ENCODE data around the gene DAPK2. TPM values are rescaled to one million over a fixed set of nuclear protein-coding genes. Genes with fewer than 3 reads are reported as not detected.

The DAPK2 gene
- total RNA-seq, 1 donor = 23.5 TPM

DNA sequence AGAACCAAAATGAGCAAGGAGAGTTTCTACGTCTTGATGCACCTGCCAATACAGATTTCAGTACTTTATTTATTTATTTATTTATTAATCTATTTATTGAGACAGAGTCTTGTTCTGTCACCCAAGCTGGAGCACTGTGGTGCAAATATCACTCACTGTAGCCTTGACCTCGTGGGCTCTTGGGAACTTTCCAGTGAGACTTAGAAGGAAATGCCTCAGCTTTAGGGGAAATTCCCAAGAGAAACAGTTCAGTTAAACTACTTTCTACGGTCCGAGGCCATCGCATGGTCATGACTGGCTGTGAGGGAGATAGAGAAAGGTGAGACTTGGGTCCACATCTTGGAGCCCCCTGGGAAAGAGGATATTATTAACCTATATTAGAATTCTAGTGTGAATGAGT, 165.5 kb downstream of the DAPK2 start:
- H2AFZ ChIP-seq (ENCODE audit: low read length) = no peak overlapping the region
- no peaks in the 10 kb centered on the region for H3K9me3 ChIP-seq (ENCODE audit: low read depth, low read length)
- H3K36me3 ChIP-seq (ENCODE audit: insufficient read depth, low read length) = no peaks in the 10 kb centered on the region
- no peak overlapping the region for H3K27ac ChIP-seq (ENCODE audit: low read depth, low read length)
- no peaks in the 10 kb centered on the region for H3K27me3 ChIP-seq (ENCODE audit: insufficient read depth, low read length)
- TF ChIP-seq, protein P1, sequence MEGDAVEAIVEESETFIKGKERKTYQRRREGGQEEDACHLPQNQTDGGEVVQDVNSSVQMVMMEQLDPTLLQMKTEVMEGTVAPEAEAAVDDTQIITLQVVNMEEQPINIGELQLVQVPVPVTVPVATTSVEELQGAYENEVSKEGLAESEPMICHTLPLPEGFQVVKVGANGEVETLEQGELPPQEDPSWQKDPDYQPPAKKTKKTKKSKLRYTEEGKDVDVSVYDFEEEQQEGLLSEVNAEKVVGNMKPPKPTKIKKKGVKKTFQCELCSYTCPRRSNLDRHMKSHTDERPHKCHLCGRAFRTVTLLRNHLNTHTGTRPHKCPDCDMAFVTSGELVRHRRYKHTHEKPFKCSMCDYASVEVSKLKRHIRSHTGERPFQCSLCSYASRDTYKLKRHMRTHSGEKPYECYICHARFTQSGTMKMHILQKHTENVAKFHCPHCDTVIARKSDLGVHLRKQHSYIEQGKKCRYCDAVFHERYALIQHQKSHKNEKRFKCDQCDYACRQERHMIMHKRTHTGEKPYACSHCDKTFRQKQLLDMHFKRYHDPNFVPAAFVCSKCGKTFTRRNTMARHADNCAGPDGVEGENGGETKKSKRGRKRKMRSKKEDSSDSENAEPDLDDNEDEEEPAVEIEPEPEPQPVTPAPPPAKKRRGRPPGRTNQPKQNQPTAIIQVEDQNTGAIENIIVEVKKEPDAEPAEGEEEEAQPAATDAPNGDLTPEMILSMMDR (IDR thresholded peaks at IDR 0.05; ENCODE audit: extremely low read depth, low read depth, low read length) = no peak
- no peaks in the 10 kb centered on the region for H4K20me1 ChIP-seq (ENCODE audit: insufficient read depth, low read length)
- no peaks in the 10 kb centered on the region for H3K79me2 ChIP-seq (ENCODE audit: insufficient read depth, low read length)
- no peak overlapping the region for H3K4me2 ChIP-seq (ENCODE audit: insufficient read depth, low read length)
- H3K4me3 ChIP-seq (ENCODE audit: insufficient read depth, low read length) = no peak overlapping the region
- no peak for DNase-seq (ENCODE audit: insufficient read length, low spot score, missing footprints)
- no peaks in the 10 kb centered on the region for H3K4me1 ChIP-seq (ENCODE audit: insufficient read depth, low read length)

DNA sequence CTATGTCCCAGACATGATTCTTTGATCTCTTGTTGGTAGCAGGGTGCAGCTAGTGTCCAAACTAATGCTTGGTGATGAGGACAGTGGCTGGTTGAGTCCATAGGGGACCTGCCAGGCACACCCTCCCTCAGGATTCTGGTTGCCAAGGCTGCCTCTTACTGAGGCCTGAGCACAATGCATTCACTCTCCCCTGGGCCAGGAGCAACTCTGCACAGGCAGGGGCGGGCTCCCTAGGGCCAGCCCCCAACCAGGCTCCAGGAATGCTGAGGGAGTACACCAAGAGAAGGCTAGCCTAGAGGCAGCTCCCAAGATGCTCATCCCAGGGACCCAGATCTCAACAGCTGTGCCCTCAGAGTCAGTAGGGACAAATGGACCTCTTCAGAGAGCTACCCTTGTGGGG, 166.3 kb downstream of the DAPK2 start:
- no peaks in the 10 kb centered on the region for H3K27me3 ChIP-seq (ENCODE audit: insufficient read depth, low read length)
- H4K20me1 ChIP-seq (ENCODE audit: insufficient read depth, low read length) = no peaks in the 10 kb centered on the region
- no peak overlapping the region for H3K4me2 ChIP-seq (ENCODE audit: insufficient read depth, low read length)
- no peaks in the 10 kb centered on the region for H3K4me1 ChIP-seq (ENCODE audit: insufficient read depth, low read length)
- H3K9me3 ChIP-seq (ENCODE audit: low read depth, low read length) = no peaks in the 10 kb centered on the region
- DNase-seq (ENCODE audit: insufficient read length, low spot score, missing footprints) = no peak
- H3K4me3 ChIP-seq (ENCODE audit: insufficient read depth, low read length) = no peak overlapping the region
- H2AFZ ChIP-seq (ENCODE audit: low read length) = no peak overlapping the region
- H3K27ac ChIP-seq (ENCODE audit: low read depth, low read length) = no peak overlapping the region
- no peaks in the 10 kb centered on the region for H3K79me2 ChIP-seq (ENCODE audit: insufficient read depth, low read length)
- H3K36me3 ChIP-seq (ENCODE audit: insufficient read depth, low read length) = no peaks in the 10 kb centered on the region
- TF ChIP-seq, protein P1 (IDR thresholded peaks at IDR 0.05; ENCODE audit: extremely low read depth, low read depth, low read length) = no peak

DNA sequence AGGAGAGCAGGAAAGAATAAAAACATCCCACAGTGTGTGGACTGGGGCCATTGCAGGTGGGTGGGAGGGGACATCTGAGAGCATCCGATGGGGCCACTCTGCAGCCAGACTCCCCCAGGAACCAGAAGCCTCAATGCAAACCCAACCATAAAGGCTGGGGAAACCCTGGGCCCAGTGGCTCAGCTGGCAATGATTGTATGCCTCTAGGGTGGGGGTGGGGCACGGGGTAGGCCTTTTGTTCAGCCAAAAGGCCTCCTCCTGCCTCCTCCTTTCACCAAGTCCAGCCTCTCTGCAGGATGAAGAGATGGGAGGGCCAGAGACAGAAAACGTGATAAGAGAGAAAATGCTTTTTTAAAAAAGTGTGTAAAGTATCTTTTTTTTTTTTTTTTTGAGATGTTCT, 167.1 kb downstream of the DAPK2 start:
- Histone ChIP-seq H2AFZ (ENCODE audit: low read length) (no peak overlapping the region), H4K20me1 (ENCODE audit: insufficient read depth, low read length) (no peaks in the 10 kb centered on the region), H3K27ac (ENCODE audit: low read depth, low read length) (no peak overlapping the region), H3K4me2 (ENCODE audit: insufficient read depth, low read length) (no peak overlapping the region), H3K4me1 (ENCODE audit: insufficient read depth, low read length) (no peaks in the 10 kb centered on the region), H3K9me3 (ENCODE audit: low read depth, low read length) (no peaks in the 10 kb centered on the region), H3K4me3 (ENCODE audit: insufficient read depth, low read length) (no peak overlapping the region), H3K27me3 (ENCODE audit: insufficient read depth, low read length) (no peaks in the 10 kb centered on the region), H3K79me2 (ENCODE audit: insufficient read depth, low read length) (no peaks in the 10 kb centered on the region), H3K36me3 (ENCODE audit: insufficient read depth, low read length) (no peaks in the 10 kb centered on the region)
- DNase-seq (ENCODE audit: insufficient read length, low spot score, missing footprints) = no peak
- TF ChIP-seq, protein P1 (IDR thresholded peaks at IDR 0.05; ENCODE audit: extremely low read depth, low read depth, low read length) = no peak

DNA sequence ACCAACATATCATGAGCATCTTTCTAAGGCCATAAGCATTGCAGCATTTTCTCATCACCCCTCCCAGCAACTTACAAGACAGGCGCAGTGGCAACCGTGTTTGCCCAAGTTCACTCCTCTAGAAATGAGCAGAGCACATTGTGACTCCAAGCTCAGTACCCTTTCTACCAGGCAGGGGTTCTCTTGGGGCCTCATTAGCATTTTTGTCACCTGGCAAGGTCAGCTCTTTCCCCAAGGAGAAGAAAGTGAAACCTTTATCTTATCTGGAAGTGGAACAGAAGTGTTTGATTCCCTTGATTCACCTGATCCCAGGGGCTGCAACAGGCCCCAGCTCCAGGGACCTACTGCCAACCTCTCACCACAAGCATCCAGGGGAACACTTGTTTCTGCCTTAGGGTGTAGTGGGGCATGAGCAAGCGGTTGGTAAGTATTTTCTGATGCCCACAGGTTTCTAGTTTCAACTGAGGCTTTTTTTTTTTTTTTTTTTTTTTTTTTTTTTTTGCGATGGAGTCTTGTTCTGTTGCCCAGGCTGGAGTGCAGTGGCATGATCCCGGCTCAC, 168.5 kb downstream of the DAPK2 start:
- no peaks in the 10 kb centered on the region for H3K27me3 ChIP-seq (ENCODE audit: insufficient read depth, low read length)
- no peak overlapping the region for H3K27ac ChIP-seq (ENCODE audit: low read depth, low read length)
- no peak overlapping the region for H3K4me3 ChIP-seq (ENCODE audit: insufficient read depth, low read length)
- H3K79me2 ChIP-seq (ENCODE audit: insufficient read depth, low read length) = no peaks in the 10 kb centered on the region
- TF ChIP-seq, protein P1 (IDR thresholded peaks at IDR 0.05; ENCODE audit: extremely low read depth, low read depth, low read length) = no peak
- H2AFZ ChIP-seq (ENCODE audit: low read length) = no peak overlapping the region
- no peaks in the 10 kb centered on the region for H4K20me1 ChIP-seq (ENCODE audit: insufficient read depth, low read length)
- H3K9me3 ChIP-seq (ENCODE audit: low read depth, low read length) = no peaks in the 10 kb centered on the region
- no peak overlapping the region for H3K4me2 ChIP-seq (ENCODE audit: insufficient read depth, low read length)
- H3K36me3 ChIP-seq (ENCODE audit: insufficient read depth, low read length) = no peaks in the 10 kb centered on the region
- DNase-seq (ENCODE audit: insufficient read length, low spot score, missing footprints) = no peak
- no peaks in the 10 kb centered on the region for H3K4me1 ChIP-seq (ENCODE audit: insufficient read depth, low read length)
